Naive thymus-derived CD8-positive, alpha-beta T cell (primary cell): ENCODE results near the gene PRDM11. TPM values are rescaled to one million over a fixed set of nuclear protein-coding genes. Genes with fewer than 3 reads are reported as not detected.
"Not testable (repeated sequence)": the region's sequence is repeated elsewhere in the genome, so short reads cannot be mapped to it uniquely, and the experiment has no call there.

Source experiments
- ATAC-seq, 2 donors: fragments of 150-1000 bp; cut with Tn5 transposase in 1 of 2; sonication (Bioruptor Pico), chemical (Tn5 transposase) in 1 of 2; 1 replicate in 1 of 2; 2 replicates in 1 of 2; pipeline ENCODE4 v1.10.0; 2021; ENCODE audit warnings: mild to moderate bottlenecking in 2 of 2, moderate library complexity in 2 of 2
- POLR2A ChIA-PET: fragments of 350-600 bp; sonication (Branson Sonifier 250); formaldehyde crosslinking; loops from one replicate; lab custom pipeline; 2021; ENCODE audit warnings: antibody characterized with exemption; lab: Charles Lee
- DNase-seq, 10 donors: peaks; one replicate each; pipeline versions ENCODE4 v3.0.0 to v3.0.0-alpha.2; 2020 to 2022
- H3K27ac Mint-ChIP-seq, 10 donors: one replicate each; pipeline ENCODE4 v1.8.0; 2020 to 2022; ENCODE audit warnings: mild to moderate bottlenecking in 10 of 10, mixed read lengths in 10 of 10, moderate library complexity in 4 of 10, inconsistent platforms in 1 of 10
- H3K27me3 Mint-ChIP-seq, 5 donors: one replicate each; pipeline ENCODE4 v1.8.0; 2021 to 2022; ENCODE audit warnings: mixed read lengths in 5 of 5
- H3K36me3 Mint-ChIP-seq, 3 donors: one replicate each; pipeline ENCODE4 v1.8.0; 2020 to 2022; ENCODE audit warnings: mixed read lengths in 3 of 3, mild to moderate bottlenecking in 2 of 3, inconsistent platforms in 1 of 3
- H3K4me1 Mint-ChIP-seq, 4 donors: one replicate each; pipeline ENCODE4 v1.8.0; 2021 to 2022; ENCODE audit warnings: mixed read lengths in 4 of 4
- H3K4me3 Mint-ChIP-seq, 10 donors: one replicate each; pipeline ENCODE4 v1.8.0; 2020 to 2022; ENCODE audit warnings: mild to moderate bottlenecking in 10 of 10, mixed read lengths in 10 of 10, moderate library complexity in 6 of 10, inconsistent platforms in 1 of 10
- H3K9me3 Mint-ChIP-seq, 9 donors: one replicate each; pipeline ENCODE4 v1.8.0; 2020 to 2022; ENCODE audit warnings: mixed read lengths in 9 of 9, mild to moderate bottlenecking in 3 of 9, inconsistent platforms in 1 of 9, moderate library complexity in 1 of 9
- polyA plus RNA-seq, 3 donors: library from polyadenylated mRNA; unstranded; fragments of 300-500 nt; fragmentation: Illumina TruSeq; gene quantifications; one replicate each; pipeline ENCODE4 v1.2.3, GENCODE V29; 2021
- total RNA-seq, 8 experiments: library from RNA in 2 of 8; stranded (reverse) in 2 of 8; gene quantifications; one replicate each; pipeline ENCODE4 v1.2.3 and lab custom pipeline; 2021 to 2026

The PRDM11 gene
- total and polyA plus RNA-seq, 5 experiments from 2014 or later: 0.49 to 12.0 (median 1.4) TPM

DNA sequence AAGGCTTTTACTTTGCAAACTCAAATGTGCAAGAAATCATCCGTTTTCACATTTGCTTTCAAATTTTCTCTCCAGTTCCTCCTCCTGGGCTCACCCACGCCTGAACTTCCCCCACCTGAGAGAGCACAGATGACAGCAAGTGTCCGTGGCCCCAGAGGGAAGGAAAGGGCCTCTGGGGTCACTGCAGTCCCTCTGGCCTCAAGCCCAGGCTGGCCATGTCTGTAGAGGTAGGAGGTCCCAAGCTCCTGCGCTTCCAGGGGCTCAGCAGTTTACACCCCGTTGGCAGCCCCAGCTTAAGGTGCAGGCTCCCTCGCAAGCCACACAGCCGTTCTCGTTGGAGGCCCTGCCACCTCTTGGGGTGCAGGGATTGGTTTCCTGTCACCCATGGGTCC lies 40.5 kb upstream of the PRDM11 start:
- POLR2A ChIA-PET: interaction anchor here (4.4 kb wide), 1 partner anchor 169 kb away, joined by 41 read pairs; no protein-coding TSS in a partner anchor
- H3K4me1 Mint-ChIP-seq: peaks cover 10 to 24% (median 20%) of the 10 kb centered on the region in 4 donors
- no peak overlapping the region for H3K4me3 Mint-ChIP-seq
- DNase-seq (peak in 1 of 10 donors; percentile 14), ATAC-seq (no peak)
- H3K36me3 Mint-ChIP-seq: no peaks in the 10 kb centered on the region
- H3K27ac Mint-ChIP-seq: no peak overlapping the region
- no peaks in the 10 kb centered on the region for H3K9me3 Mint-ChIP-seq
- H3K27me3 Mint-ChIP-seq: peaks cover 6 to 21% (median 12%) of the 10 kb centered on the region in 5 donors

DNA sequence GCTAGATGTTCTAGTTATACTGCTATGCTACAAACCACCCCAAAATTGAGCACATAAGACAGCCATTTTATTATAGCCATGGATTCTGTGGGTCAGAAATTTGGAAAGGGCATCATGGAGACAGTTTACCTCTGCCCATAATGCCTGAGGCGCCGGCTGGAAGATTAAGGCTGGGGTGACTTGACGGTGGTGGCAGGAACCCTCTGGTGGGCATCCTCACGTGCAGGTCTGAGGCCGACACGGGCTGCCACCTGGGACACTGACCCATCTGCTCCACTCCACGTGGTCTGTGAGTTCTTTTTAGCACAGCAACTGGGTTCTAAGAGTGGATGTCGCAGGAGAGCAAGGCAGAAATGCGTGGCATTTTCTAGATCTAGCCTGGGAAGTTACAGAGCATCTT lies 40.0 kb upstream of the PRDM11 start:
- ATAC-seq (no peak), DNase-seq (peak in 1 of 10 donors; percentile 7)
- peaks cover 10 to 19% (median 16%) of the 10 kb centered on the region in 4 donors for H3K4me1 Mint-ChIP-seq
- no peak overlapping the region for H3K4me3 Mint-ChIP-seq
- H3K27me3 Mint-ChIP-seq: peaks cover 6 to 26% (median 14%) of the 10 kb centered on the region in 5 donors
- POLR2A ChIA-PET: no interaction called here
- no peaks in the 10 kb centered on the region for H3K9me3 Mint-ChIP-seq
- H3K27ac Mint-ChIP-seq: no peak overlapping the region
- no peaks in the 10 kb centered on the region for H3K36me3 Mint-ChIP-seq

DNA sequence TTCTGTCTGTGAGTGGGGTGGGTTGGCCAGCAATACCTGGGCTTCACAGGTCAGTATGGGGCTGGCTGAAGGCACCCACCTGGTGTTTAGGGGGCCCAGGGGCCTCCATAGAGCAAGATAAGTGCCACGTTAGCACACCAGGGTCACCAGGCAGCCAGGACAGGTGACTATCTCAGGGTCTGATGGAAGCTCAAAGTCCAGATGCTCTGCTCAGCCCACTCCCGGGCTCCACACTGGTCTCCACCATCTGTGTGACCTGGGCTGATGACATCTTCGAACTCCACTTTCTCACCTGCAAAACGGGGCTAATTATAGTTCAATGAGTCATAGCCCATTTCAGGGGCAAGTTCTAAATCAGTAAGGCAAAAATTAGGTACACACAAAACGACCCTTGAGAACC lies 39.4 kb upstream of the PRDM11 start:
- no peaks in the 10 kb centered on the region for H3K9me3 Mint-ChIP-seq
- DNase-seq: no peak
- peaks cover 8 to 32% (median 16%) of the 10 kb centered on the region in 5 donors for H3K27me3 Mint-ChIP-seq
- ATAC-seq: no peak
- H3K36me3 Mint-ChIP-seq: no peaks in the 10 kb centered on the region
- POLR2A ChIA-PET: no interaction called here
- H3K4me3 Mint-ChIP-seq: no peak overlapping the region
- peaks cover 10 to 18% (median 13%) of the 10 kb centered on the region in 4 donors for H3K4me1 Mint-ChIP-seq
- H3K27ac Mint-ChIP-seq: no peak overlapping the region

DNA sequence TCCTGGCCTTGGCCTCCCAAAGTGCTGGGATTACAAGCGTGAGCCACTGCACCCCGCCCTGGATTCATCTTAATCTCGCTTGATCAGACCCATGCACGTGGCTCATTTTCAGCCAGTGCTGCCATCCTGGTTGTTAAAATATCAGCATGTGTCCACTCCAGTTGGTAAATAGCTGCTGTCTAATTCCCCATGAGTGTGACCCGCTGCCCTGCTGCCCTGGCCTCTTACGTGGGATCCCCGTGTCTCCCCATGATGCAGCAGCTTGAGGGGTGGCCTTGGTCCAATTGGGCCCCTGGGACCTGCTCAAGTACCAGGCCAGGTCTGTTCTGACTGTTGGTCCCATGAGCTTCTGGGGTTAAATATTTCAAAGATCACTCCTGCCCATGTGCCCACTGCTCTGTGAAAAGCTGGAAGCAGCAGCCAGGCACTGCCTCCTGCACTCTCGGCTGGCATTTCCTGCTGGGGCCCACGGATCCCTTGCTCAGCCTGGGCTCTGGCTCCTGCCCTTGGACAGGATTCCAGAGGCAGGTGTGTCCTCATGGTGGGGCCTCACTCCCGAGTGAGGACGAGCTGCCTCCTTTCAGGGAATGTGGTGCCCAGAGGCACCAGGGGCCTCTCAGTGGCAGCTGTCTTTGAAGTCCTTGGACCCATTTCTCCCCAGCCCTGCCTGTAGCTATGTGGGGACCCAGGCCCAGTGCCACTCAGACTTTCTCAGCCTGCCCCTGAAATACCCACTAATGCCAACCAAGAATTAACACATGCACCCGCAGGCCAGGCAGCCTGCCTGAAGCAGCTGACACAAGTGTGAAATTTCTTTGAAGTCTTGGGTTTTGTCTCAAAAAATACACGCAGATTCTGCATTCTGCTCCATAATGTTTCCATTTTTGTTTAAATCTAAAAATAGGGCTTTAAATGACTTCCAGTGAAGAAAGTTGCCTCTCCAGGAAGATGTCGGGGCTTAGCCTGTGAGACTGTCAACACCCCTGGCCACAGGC lies 38.1 kb upstream of the PRDM11 start:
- DNase-seq: no peak
- POLR2A ChIA-PET: no interaction called here
- H3K36me3 Mint-ChIP-seq: no peaks in the 10 kb centered on the region
- H3K9me3 Mint-ChIP-seq: no peaks in the 10 kb centered on the region
- H3K4me1 Mint-ChIP-seq: peaks cover 0 to 5% (median under 1%) of the 10 kb centered on the region in 4 donors
- H3K27me3 Mint-ChIP-seq: peaks cover 16 to 45% (median 27%) of the 10 kb centered on the region in 5 donors
- no peak overlapping the region for H3K27ac Mint-ChIP-seq
- no peak for ATAC-seq
- H3K4me3 Mint-ChIP-seq: no peak overlapping the region

DNA sequence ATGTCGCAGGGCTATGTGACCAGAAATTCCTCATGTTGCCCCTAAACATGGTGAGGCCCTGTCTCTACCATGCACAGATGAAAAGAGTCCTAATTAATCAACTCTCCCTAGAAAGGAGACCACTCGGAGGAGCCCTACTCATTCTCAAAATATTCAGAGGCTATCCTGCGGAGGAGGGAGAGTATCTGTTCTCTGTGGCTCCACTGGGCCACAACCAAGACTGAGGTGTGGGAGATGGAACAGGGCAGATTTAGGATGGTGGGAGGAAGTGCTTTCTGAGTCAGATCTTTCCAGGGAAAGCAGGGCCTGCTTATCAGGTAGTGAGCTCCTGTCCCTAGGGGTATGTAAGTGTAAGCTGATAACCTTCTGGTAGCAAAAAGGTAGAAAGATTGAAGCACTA lies 37.0 kb upstream of the PRDM11 start:
- H3K9me3 Mint-ChIP-seq: peaks cover 0 to 2% (median 0%) of the 10 kb centered on the region in 9 donors
- peaks cover 16 to 55% (median 30%) of the 10 kb centered on the region in 5 donors for H3K27me3 Mint-ChIP-seq
- peaks cover 0 to 5% (median 0%) of the 10 kb centered on the region in 4 donors for H3K4me1 Mint-ChIP-seq
- H3K36me3 Mint-ChIP-seq: peaks cover 0 to 4% (median 0%) of the 10 kb centered on the region in 3 donors
- ATAC-seq (no peak), DNase-seq (no peak)
- H3K4me3 Mint-ChIP-seq: no peak overlapping the region
- POLR2A ChIA-PET: interaction anchor here (1.9 kb wide), 1 partner anchor 173 kb away, joined by 5 read pairs; no protein-coding TSS in a partner anchor
- no peak overlapping the region for H3K27ac Mint-ChIP-seq

GRCh38 chr11:45110562-45110961 lies 35.9 kb upstream of the PRDM11 start:
- ATAC-seq: peak; percentile 36 to 76
- H3K4me3 Mint-ChIP-seq: no peak overlapping the region
- H3K36me3 Mint-ChIP-seq: peaks cover 0 to 8% (median 0%) of the 10 kb centered on the region in 3 donors
- peaks cover 0 to 12% (median 0%) of the 10 kb centered on the region in 9 donors for H3K9me3 Mint-ChIP-seq
- POLR2A ChIA-PET: interaction anchor here (1.9 kb wide), 1 partner anchor 174 kb away, joined by 5 read pairs; no protein-coding TSS in a partner anchor
- DNase-seq: peak in 6 of 10 donors; percentile 38 to 76 (median 58)
- no peak overlapping the region for H3K27ac Mint-ChIP-seq
- peaks cover 0 to 4% (median 0%) of the 10 kb centered on the region in 4 donors for H3K4me1 Mint-ChIP-seq
- H3K27me3 Mint-ChIP-seq: peaks cover 17 to 67% (median 33%) of the 10 kb centered on the region in 5 donors

GRCh38 chr11:45113807-45114206 lies 32.6 kb upstream of the PRDM11 start:
- POLR2A ChIA-PET: no interaction called here
- peaks cover 26 to 82% (median 36%) of the 10 kb centered on the region in 5 donors for H3K27me3 Mint-ChIP-seq
- ATAC-seq: no peak
- H3K27ac Mint-ChIP-seq: no peak overlapping the region
- H3K4me1 Mint-ChIP-seq: no peaks in the 10 kb centered on the region
- H3K9me3 Mint-ChIP-seq: peaks cover 0 to 12% (median 0%) of the 10 kb centered on the region in 9 donors
- no peak overlapping the region for H3K4me3 Mint-ChIP-seq
- peaks cover 0 to 8% (median 0%) of the 10 kb centered on the region in 3 donors for H3K36me3 Mint-ChIP-seq
- no peak for DNase-seq

DNA sequence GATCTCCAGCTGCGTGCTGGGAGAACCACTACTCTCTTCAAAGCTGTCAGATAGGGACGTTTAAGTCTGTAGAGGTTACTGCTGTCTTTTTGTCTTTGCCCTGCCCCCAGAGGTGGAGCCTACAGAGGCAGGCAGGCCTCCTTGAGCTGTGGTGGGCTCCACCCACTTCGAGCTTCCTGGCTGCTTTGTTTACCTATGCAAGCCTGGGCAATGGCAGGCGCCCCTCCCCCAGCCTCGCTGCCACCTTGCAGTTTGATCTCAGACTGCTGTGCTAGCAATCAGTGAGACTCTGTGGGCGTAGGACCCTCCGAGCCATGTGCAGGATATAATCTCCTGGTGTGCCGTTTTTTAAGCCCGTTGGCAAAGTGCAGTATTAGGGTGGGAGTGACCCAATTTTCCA lies 18.6 kb upstream of the PRDM11 start:
- Mint-ChIP-seq H3K27me3 (peaks cover 8 to 46% (median 24%) of the 10 kb centered on the region in 5 donors), H3K9me3 (peaks cover 0 to 20% (median 7%) of the 10 kb centered on the region in 9 donors), H3K36me3 (peaks cover 0 to 15% (median 8%) of the 10 kb centered on the region in 3 donors)
- H3K4me3 Mint-ChIP-seq, ATAC-seq, H3K4me1 Mint-ChIP-seq, H3K27ac Mint-ChIP-seq, DNase-seq, POLR2A ChIA-PET: not testable (repeated sequence)

GRCh38 chr11:45133878-45134277 lies 12.6 kb upstream of the PRDM11 start:
- ATAC-seq (no peak), DNase-seq (no peak)
- Mint-ChIP-seq H3K4me1 (no peaks in the 10 kb centered on the region), H3K36me3 (peaks cover 0 to 13% (median 8%) of the 10 kb centered on the region in 3 donors), H3K9me3 (peaks cover 0 to 16% (median 5%) of the 10 kb centered on the region in 9 donors), H3K27me3 (peaks cover 11 to 52% (median 43%) of the 10 kb centered on the region in 5 donors), H3K4me3 (no peak overlapping the region), H3K27ac (no peak overlapping the region)
- POLR2A ChIA-PET: no interaction called here

GRCh38 chr11:45141171-45141570 lies 5.3 kb upstream of the PRDM11 start:
- H3K9me3 Mint-ChIP-seq: no peaks in the 10 kb centered on the region
- H3K27me3 Mint-ChIP-seq: peaks cover 10 to 27% (median 14%) of the 10 kb centered on the region in 5 donors
- DNase-seq (no peak), ATAC-seq (no peak)
- peaks cover 2 to 8% (median 7%) of the 10 kb centered on the region in 4 donors for H3K4me1 Mint-ChIP-seq
- no peak overlapping the region for H3K4me3 Mint-ChIP-seq
- H3K27ac Mint-ChIP-seq: no peak overlapping the region
- POLR2A ChIA-PET: interaction anchor here (0.6 kb wide), 1 partner anchor 98 kb away, joined by 4 read pairs; no protein-coding TSS in a partner anchor
- H3K36me3 Mint-ChIP-seq: no peaks in the 10 kb centered on the region

DNA sequence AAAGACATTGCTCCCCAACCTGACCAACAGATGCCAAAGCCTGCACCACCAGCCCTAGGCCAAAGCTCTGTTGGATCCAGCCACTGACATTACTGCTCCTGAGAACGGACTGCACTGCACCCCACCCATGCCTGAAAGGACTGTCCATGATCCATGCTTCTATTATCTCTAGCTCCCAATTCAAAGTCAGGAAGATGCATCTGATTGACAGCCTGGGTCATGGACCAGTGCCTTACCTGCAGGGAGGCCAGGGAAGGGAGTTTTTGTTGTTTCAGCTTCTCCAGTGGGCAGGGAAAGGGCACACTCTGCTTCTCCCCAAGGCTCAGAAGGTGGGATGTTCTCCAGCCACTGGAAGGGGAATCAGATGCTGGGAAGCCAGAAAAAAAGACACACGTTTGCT lies 4.8 kb upstream of the PRDM11 start:
- no peaks in the 10 kb centered on the region for H3K36me3 Mint-ChIP-seq
- H3K27ac Mint-ChIP-seq: peak overlapping the region in 1 of 10 donors; percentile 57
- H3K4me3 Mint-ChIP-seq: no peak overlapping the region
- peaks cover 10 to 25% (median 14%) of the 10 kb centered on the region in 5 donors for H3K27me3 Mint-ChIP-seq
- ATAC-seq: no peak
- peaks cover 2 to 11% (median 9%) of the 10 kb centered on the region in 4 donors for H3K4me1 Mint-ChIP-seq
- no peak for DNase-seq
- POLR2A ChIA-PET: interaction anchor here (0.6 kb wide), 1 partner anchor 98 kb away, joined by 4 read pairs; no protein-coding TSS in a partner anchor
- no peaks in the 10 kb centered on the region for H3K9me3 Mint-ChIP-seq

DNA sequence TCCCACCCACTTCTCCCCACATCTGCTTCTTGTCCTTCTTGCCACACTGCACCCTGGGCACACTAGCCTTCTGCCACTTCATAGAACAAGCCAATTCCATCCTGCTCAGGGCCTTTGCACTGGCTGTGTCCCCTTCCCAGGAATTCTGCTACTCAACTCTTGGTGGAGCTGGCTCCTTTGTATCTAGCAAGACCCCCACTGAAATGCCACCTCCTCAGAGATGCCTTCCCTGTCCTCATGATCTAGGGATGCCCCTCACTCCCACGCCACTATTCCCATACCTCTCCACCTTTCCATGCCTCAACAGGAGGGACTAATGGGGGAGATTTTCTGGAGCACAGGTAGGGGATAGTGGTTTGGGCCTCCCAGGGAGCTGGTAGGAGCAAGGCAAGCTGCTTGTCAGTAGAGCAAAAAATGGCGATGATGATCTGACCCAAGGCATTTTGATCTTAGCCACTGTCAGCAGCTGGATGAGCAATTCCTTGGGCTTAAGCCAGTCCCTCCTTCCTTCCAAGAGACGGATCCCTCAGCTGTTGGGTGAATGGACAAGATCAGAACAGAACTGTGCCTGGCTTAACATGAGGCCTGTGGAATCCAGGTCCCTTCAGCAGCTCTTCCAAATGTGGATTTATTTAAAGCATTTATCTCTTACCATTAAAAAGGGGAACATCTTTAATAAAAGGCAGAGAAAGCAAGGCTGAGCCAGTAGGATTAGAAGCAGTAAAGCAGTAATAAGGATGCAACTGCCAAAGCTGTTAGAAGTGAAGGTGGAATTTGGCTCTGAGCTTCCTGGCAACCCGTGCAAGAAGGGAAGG lies 4.0 kb upstream of the PRDM11 start:
- DNase-seq (no peak), ATAC-seq (no peak)
- Mint-ChIP-seq H3K4me3 (no peak overlapping the region), H3K9me3 (no peaks in the 10 kb centered on the region), H3K36me3 (no peaks in the 10 kb centered on the region), H3K27ac (peak overlapping the region in 1 of 10 donors; percentile 21), H3K27me3 (peaks cover 10 to 25% (median 14%) of the 10 kb centered on the region in 5 donors), H3K4me1 (peaks cover 2 to 12% (median 10%) of the 10 kb centered on the region in 4 donors)
- POLR2A ChIA-PET: no interaction called here
